Adrenal gland (tissue), 5 donors: ENCODE data around the gene TPCN1.

Source experiments
- POLR2A ChIP-seq, 2 donors: fragments of 450-650 bp; IDR thresholded peaks; one replicate each; pipeline ENCODE4 v1.6.1; 2017; ENCODE audit warnings: antibody characterized with exemption in 2 of 2, mild to moderate bottlenecking in 2 of 2, moderate library complexity in 1 of 2
- TF ChIP-seq, protein P1 (sequence below), 6 experiments: fragments of 450-650 bp in 4 of 6; fragments of 200-600 bp in 2 of 6; sonication (generic) in 1 of 6; IDR thresholded peaks; 1 replicate in 5 of 6; 2 replicates in 1 of 6; pipeline versions ENCODE4 v1.5.1 to v1.8.0; 2016 to 2021; ENCODE audit warnings: antibody characterized with exemption in 6 of 6, mild to moderate bottlenecking in 2 of 6, moderate library complexity in 1 of 6
- donor health status: DM: no; HTN: no; CAD: no.

DNA sequence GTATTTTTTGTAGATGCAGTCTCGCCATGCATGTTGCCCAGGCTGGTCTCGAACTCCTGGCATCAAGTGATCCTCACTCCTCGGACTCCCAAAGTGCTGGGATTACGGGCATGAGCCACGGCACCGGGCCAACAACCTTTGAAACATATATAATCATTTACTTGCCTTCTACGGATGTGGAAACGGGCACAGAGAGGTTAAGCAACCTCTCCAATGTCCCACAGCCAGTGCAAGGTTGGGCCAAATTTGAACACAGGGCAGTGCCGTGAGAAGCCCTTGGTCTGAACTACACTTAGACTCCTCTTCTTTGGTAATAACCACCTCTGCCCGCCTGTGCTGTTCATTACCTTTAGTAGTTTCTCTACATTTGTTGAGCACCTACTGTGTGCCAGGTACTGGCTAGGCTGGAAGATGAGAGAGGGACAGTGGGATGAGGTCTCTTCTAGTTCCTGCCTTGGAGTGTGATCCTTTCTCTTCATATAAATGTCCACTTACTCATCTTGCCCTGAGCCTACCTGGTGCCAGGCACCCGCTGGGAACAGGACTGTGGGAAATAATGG is 38.2 kb upstream of the TPCN1 start:
- no peak for TF ChIP-seq POLR2A (IDR thresholded peaks at IDR 0.05)
- TF ChIP-seq, protein P1, sequence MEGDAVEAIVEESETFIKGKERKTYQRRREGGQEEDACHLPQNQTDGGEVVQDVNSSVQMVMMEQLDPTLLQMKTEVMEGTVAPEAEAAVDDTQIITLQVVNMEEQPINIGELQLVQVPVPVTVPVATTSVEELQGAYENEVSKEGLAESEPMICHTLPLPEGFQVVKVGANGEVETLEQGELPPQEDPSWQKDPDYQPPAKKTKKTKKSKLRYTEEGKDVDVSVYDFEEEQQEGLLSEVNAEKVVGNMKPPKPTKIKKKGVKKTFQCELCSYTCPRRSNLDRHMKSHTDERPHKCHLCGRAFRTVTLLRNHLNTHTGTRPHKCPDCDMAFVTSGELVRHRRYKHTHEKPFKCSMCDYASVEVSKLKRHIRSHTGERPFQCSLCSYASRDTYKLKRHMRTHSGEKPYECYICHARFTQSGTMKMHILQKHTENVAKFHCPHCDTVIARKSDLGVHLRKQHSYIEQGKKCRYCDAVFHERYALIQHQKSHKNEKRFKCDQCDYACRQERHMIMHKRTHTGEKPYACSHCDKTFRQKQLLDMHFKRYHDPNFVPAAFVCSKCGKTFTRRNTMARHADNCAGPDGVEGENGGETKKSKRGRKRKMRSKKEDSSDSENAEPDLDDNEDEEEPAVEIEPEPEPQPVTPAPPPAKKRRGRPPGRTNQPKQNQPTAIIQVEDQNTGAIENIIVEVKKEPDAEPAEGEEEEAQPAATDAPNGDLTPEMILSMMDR (IDR thresholded peaks at IDR 0.05) = no peak
